Lower lobe of right lung (tissue), 2 donors: ENCODE measurements around the gene TRPC4AP. TPM values are rescaled to one million over a fixed set of nuclear protein-coding genes. Genes with fewer than 3 reads are reported as not detected.

Experiments used
- ATAC-seq, 2 donors: fragments of 200-7000 bp; cut with Tn5 transposase; one replicate each; pipeline ENCODE4 v1.9.1; 2020 to 2022; ENCODE audit warnings: mild to moderate bottlenecking in 2 of 2, moderate library complexity in 2 of 2
- DNase-seq: peaks from one replicate; pipeline ENCODE4 v3.0.0-alpha.2; 2020
- H3K27ac ChIP-seq: fragments of 200-600 bp; one replicate; pipeline ENCODE4 v1.8.0; 2022
- H3K27me3 ChIP-seq: fragments of 200-600 bp; one replicate; pipeline ENCODE4 v1.8.0; 2022; ENCODE audit warnings: low read depth
- H3K36me3 ChIP-seq: fragments of 200-600 bp; one replicate; pipeline ENCODE4 v1.8.0; 2022; ENCODE audit warnings: mild to moderate bottlenecking
- H3K4me1 ChIP-seq: fragments of 200-600 bp; one replicate; pipeline ENCODE4 v1.8.0; 2022
- H3K4me3 ChIP-seq: fragments of 200-600 bp; one replicate; pipeline ENCODE4 v1.8.0; 2022; ENCODE audit warnings: mild to moderate bottlenecking
- H3K9me3 ChIP-seq: fragments of 200-600 bp; one replicate; pipeline ENCODE4 v1.8.0; 2022
- CTCF ChIP-seq: fragments of 200-600 bp; IDR thresholded peaks from one replicate; pipeline ENCODE4 v1.8.0; 2022; ENCODE audit warnings: antibody characterized with exemption, mild to moderate bottlenecking
- intact Hi-C: fragments of 100-400 bp; cut with DNase I; formaldehyde crosslinking; loops from one replicate; pipeline ENCODE4 v1.11.0; 2022
- total RNA-seq: library from RNA; stranded (reverse); fragmentation: NEBNext Ultra II Directional; extraction: Animal tissue kit (Norgen Biotek cat#: 25700); gene quantifications from one replicate; pipeline ENCODE4 v1.2.1, GENCODE V29; 2021
- donor health status: DM: no; HTN: yes; CAD: no; lungs with severe emphysema.

TRPC4AP gene
- total RNA-seq, 1 donor from 2014 or later = 63.2 TPM

- DNase-seq = no peak
- H3K9me3 ChIP-seq = no peaks in the 10 kb centered on the region
- H3K36me3 ChIP-seq = no peaks in the 10 kb centered on the region
- no peak for TF ChIP-seq CTCF
- intact Hi-C loops = no loop called here
- no peak for ATAC-seq
- no peak overlapping the region for H3K4me3 ChIP-seq
- peaks cover 12% of the 10 kb centered on the region for H3K4me1 ChIP-seq
- no peak overlapping the region for H3K27ac ChIP-seq
- H3K27me3 ChIP-seq = peaks cover 19% of the 10 kb centered on the region
Measured at GRCh38 chr20:34982270-34983088, 110.1 kb downstream of the TRPC4AP start.

GRCh38 chr20:34980543-34981233, 111.9 kb downstream of the TRPC4AP start:
- no peak overlapping the region for H3K4me3 ChIP-seq
- H3K9me3 ChIP-seq = no peaks in the 10 kb centered on the region
- H3K27me3 ChIP-seq = peaks cover 19% of the 10 kb centered on the region
- peaks cover 6% of the 10 kb centered on the region for H3K4me1 ChIP-seq
- no peak overlapping the region for H3K27ac ChIP-seq
- no peaks in the 10 kb centered on the region for H3K36me3 ChIP-seq
- TF ChIP-seq CTCF = no peak
- intact Hi-C loops = no loop called here
- DNase-seq (no peak), ATAC-seq (no peak)

GRCh38 chr20:34979366-34980153, 113.0 kb downstream of the TRPC4AP start:
- Histone ChIP-seq H3K4me1 (peaks cover 6% of the 10 kb centered on the region), H3K27me3 (peaks cover 16% of the 10 kb centered on the region), H3K9me3 (no peaks in the 10 kb centered on the region), H3K4me3 (no peak overlapping the region), H3K27ac (no peak overlapping the region), H3K36me3 (no peaks in the 10 kb centered on the region)
- TF ChIP-seq CTCF = no peak
- DNase-seq = no peak
- peak; percentile 12 to 18 for ATAC-seq
- intact Hi-C loops = no loop called here

GRCh38 chr20:34978092-34978744, 114.4 kb downstream of the TRPC4AP start:
- Histone ChIP-seq H3K27ac (no peak overlapping the region), H3K9me3 (no peaks in the 10 kb centered on the region), H3K27me3 (peaks cover 8% of the 10 kb centered on the region), H3K36me3 (no peaks in the 10 kb centered on the region), H3K4me1 (no peaks in the 10 kb centered on the region), H3K4me3 (no peak overlapping the region)
- no peak for ATAC-seq
- intact Hi-C loops = no loop called here
- DNase-seq = no peak
- no peak for TF ChIP-seq CTCF
